LNCaP clone FGC (cell line): Measurements from ENCODE around the gene PRM1.

ENCODE experiments used
- DNase-seq: peaks from one replicate; pipeline ENCODE4 v3.0.0-alpha.2; 2011; ENCODE audit warnings: low read depth
- H3K4me3 ChIP-seq: 2 replicates; pipeline ENCODE4 v1.5.1; 2011; ENCODE audit warnings: mild to moderate bottlenecking, low read depth, low read length, control low read depth
- CTCF ChIP-seq: IDR thresholded peaks from 2 replicates; pipeline ENCODE4 v1.5.1; 2012; ENCODE audit warnings: mild to moderate bottlenecking; ENCODE audit not compliant: control insufficient read depth, insufficient read depth; ENCODE audit errors: extremely low read depth

PRM1 gene

GRCh38 chr16:11260596-11260966, 20.5 kb downstream of the PRM1 start:
- no peak for TF ChIP-seq CTCF
- no peak overlapping the region for H3K4me3 ChIP-seq
- DNase-seq = no peak

- no peak overlapping the region for H3K4me3 ChIP-seq
- DNase-seq = no peak
- no peak for TF ChIP-seq CTCF
These were observed 21.2 kb downstream of the PRM1 start for GRCh38 chr16:11259655-11260595.

- TF ChIP-seq CTCF = no peak
- no peak overlapping the region for H3K4me3 ChIP-seq
- peak; percentile 10 for DNase-seq
These were observed 22.3 kb downstream of the PRM1 start for GRCh38 chr16:11258553-11259492.

GRCh38 chr16:11257131-11257938, 23.8 kb downstream of the PRM1 start:
- peak overlapping the region; percentile 77 for H3K4me3 ChIP-seq
- peak; percentile 81 for TF ChIP-seq CTCF
- DNase-seq = peak; percentile 44

- no peak for DNase-seq
- TF ChIP-seq CTCF = no peak
- H3K4me3 ChIP-seq = peak overlapping the region; percentile 77
These were observed 24.4 kb downstream of the PRM1 start for GRCh38 chr16:11256661-11257130.
